ENCODE measurements around the gene CACNB2. TPM values are rescaled to one million over a fixed set of nuclear protein-coding genes. Genes with fewer than 3 reads are reported as not detected.

CACNB2 gene
- total RNA-seq, 1 donor from 2014 or later = 2.2 TPM

DNA sequence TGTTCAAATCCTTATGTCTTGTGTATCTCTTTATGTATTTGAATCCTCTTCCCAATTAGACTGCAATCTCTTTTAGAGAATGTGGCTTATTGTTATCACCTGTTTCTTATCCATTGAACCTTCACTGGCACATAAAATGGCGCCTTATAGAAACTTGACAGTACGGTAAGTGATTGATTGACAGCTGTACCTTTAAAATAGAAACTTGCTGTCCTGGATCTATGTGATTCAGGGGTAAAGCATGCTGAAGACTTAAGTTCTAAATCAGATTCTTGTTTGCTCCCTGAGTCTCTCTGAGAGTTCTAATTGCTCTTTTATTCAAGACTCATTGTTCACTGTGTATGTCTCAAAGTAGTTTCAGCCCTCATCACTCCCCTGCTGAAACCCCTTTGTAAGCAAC is 91.3 kb downstream of the CACNB2 start:
- peaks cover 29% of the 10 kb centered on the region for H3K27me3 Mint-ChIP-seq (ENCODE audit: low read depth)
- H3K27ac Mint-ChIP-seq (ENCODE audit: unreplicated experiment) = no peak overlapping the region
- peaks cover 22% of the 10 kb centered on the region for H3K4me1 Mint-ChIP-seq
- TF ChIP-seq, protein P1, sequence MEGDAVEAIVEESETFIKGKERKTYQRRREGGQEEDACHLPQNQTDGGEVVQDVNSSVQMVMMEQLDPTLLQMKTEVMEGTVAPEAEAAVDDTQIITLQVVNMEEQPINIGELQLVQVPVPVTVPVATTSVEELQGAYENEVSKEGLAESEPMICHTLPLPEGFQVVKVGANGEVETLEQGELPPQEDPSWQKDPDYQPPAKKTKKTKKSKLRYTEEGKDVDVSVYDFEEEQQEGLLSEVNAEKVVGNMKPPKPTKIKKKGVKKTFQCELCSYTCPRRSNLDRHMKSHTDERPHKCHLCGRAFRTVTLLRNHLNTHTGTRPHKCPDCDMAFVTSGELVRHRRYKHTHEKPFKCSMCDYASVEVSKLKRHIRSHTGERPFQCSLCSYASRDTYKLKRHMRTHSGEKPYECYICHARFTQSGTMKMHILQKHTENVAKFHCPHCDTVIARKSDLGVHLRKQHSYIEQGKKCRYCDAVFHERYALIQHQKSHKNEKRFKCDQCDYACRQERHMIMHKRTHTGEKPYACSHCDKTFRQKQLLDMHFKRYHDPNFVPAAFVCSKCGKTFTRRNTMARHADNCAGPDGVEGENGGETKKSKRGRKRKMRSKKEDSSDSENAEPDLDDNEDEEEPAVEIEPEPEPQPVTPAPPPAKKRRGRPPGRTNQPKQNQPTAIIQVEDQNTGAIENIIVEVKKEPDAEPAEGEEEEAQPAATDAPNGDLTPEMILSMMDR (conservative IDR thresholded peaks at IDR 0.05) = no peak
- no peaks in the 10 kb centered on the region for H3K36me3 Mint-ChIP-seq (ENCODE audit: low read depth)
- H3K9me3 Mint-ChIP-seq = no peaks in the 10 kb centered on the region
- no peak for DNase-seq (ENCODE audit: low read depth, low spot score)
- no peak overlapping the region for H3K4me3 Mint-ChIP-seq

DNA sequence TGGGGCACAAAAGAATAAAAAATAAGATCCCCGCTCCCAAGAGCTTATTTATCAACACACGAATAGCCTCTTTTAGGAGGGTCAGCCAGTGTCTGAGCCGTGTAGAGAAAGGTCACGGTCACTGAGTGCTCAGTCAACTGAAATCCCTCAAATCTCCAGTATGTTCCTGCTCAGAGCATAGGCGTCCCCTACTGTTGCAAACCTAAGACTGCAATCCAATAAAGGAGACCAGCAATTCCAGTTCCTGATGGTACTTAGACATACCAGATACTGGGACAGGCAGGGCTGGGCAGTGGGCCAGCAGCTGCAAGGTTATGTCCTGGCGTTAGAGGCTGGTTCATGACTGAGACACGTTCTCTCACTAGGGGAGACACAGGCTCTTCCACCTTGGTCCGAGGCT is 93.6 kb downstream of the CACNB2 start:
- TF ChIP-seq, protein P1 (conservative IDR thresholded peaks at IDR 0.05) = peak; percentile 45
- Mint-ChIP-seq H3K27ac (ENCODE audit: unreplicated experiment) (no peak overlapping the region), H3K36me3 (ENCODE audit: low read depth) (no peaks in the 10 kb centered on the region), H3K9me3 (no peaks in the 10 kb centered on the region), H3K4me1 (peaks cover 22% of the 10 kb centered on the region), H3K27me3 (ENCODE audit: low read depth) (peaks cover 25% of the 10 kb centered on the region), H3K4me3 (no peak overlapping the region)
- DNase-seq (ENCODE audit: low read depth, low spot score) = no peak

DNA sequence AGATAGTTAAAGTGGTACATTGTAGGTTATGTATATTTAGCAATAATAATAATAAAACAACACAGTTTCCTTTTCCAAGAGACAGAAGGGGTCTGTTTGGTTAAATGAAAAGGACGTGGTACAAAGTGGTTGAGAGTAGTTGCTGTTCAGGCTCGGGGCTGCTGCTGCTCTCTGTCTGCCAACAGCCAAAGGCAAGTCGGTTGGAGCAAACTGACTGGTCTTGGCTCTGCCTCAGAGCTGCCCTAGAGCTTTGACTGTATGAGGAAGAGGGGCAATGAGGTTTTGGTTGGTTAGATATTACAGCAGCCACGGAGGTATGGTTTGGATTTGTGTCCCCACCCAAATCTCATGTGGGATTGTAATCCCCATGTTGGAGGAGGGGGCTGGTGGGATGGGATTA is 95.3 kb downstream of the CACNB2 start:
- H3K36me3 Mint-ChIP-seq (ENCODE audit: low read depth) = no peaks in the 10 kb centered on the region
- no peaks in the 10 kb centered on the region for H3K9me3 Mint-ChIP-seq
- H3K4me1 Mint-ChIP-seq = peaks cover 22% of the 10 kb centered on the region
- TF ChIP-seq, protein P1 (conservative IDR thresholded peaks at IDR 0.05) = no peak
- no peak overlapping the region for H3K4me3 Mint-ChIP-seq
- peaks cover 27% of the 10 kb centered on the region for H3K27me3 Mint-ChIP-seq (ENCODE audit: low read depth)
- DNase-seq (ENCODE audit: low read depth, low spot score) = no peak
- H3K27ac Mint-ChIP-seq (ENCODE audit: unreplicated experiment) = no peak overlapping the region

DNA sequence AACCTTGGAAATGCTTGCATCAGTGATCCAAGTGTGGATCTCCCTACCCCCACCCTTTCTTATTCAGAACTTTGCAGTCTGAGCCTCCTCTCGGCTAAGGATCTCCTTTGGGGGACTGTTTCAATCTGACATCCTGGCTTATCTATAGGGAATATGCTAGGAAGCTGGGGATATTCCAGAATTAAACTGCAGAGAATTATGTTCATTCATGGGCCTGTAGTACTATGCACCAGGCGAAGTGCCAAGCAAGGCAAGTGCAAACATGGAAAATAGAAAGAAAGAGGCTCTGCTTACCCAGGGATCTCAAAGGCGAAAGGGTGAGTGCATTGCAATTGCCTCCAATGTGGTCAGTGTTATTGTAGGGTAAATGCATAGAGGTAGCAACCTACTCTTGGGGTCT is 96.5 kb downstream of the CACNB2 start:
- Mint-ChIP-seq H3K4me3 (no peak overlapping the region), H3K36me3 (ENCODE audit: low read depth) (no peaks in the 10 kb centered on the region), H3K27me3 (ENCODE audit: low read depth) (peaks cover 32% of the 10 kb centered on the region), H3K4me1 (peaks cover 18% of the 10 kb centered on the region), H3K27ac (ENCODE audit: unreplicated experiment) (no peak overlapping the region), H3K9me3 (no peaks in the 10 kb centered on the region)
- DNase-seq (ENCODE audit: low read depth, low spot score) = no peak
- TF ChIP-seq, protein P1 (conservative IDR thresholded peaks at IDR 0.05) = no peak

DNA sequence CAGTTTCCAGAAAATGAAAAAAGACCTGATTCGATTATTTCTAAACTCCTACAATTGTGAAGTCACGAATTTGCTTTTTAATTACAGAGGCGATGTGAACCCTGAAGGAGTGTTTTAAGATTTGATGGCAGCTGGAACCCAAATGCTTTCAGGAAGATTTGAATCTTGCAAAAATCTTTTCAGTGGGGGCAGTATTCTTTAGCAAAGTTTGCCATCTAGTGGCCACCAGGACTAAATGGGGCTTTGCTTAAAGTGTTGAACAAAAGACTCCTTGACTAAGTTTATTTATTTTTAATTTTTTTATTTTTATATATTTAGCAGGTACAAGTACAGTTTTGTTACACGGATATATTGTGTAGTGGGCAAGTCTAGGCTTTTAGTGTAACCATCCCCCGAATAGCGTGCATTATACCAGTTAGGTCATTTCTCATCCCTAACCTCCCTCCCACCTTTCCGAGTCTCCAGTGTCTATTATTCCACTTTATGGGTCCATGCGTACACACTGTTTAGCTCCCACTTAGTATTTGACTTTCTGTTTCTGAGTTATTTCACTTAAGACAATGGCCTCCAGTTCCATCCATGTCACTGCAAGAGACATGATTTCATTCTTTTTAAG is 98.8 kb downstream of the CACNB2 start:
- no peak overlapping the region for H3K4me3 Mint-ChIP-seq
- H3K27ac Mint-ChIP-seq (ENCODE audit: unreplicated experiment) = no peak overlapping the region
- peaks cover 4% of the 10 kb centered on the region for H3K9me3 Mint-ChIP-seq
- H3K4me1 Mint-ChIP-seq = peaks cover 6% of the 10 kb centered on the region
- H3K27me3 Mint-ChIP-seq (ENCODE audit: low read depth) = peaks cover 18% of the 10 kb centered on the region
- DNase-seq (ENCODE audit: low read depth, low spot score) = no peak
- TF ChIP-seq, protein P1 (conservative IDR thresholded peaks at IDR 0.05) = peak; percentile 81
- no peaks in the 10 kb centered on the region for H3K36me3 Mint-ChIP-seq (ENCODE audit: low read depth)
